B cell (primary cell): Measurements from ENCODE around the gene CAVIN2.

ENCODE experiments used
- CTCF ChIP-seq: fragments of 200-600 bp; IDR thresholded peaks from one replicate; pipeline ENCODE4 v1.8.0; 2022; ENCODE audit warnings: antibody characterized with exemption, mild to moderate bottlenecking
- EZH2 ChIP-seq: IDR thresholded peaks from 2 replicates; pipeline ENCODE4 v1.6.1; 2012; ENCODE audit warnings: borderline replicate concordance, low read depth, mild to moderate bottlenecking, moderate library complexity, low read length; ENCODE audit not compliant: insufficient read depth, poor library complexity, severe bottlenecking

GRCh38 chr2:191889931-191890330, 43.0 kb upstream of the CAVIN2 start:
- TF ChIP-seq CTCF (no peak), EZH2 (no peak)
